Muscle of leg (tissue), 16 donors: ENCODE data around the gene WDR81. TPM values are rescaled to one million over a fixed set of nuclear protein-coding genes. Genes with fewer than 3 reads are reported as not detected.
"Not testable (repeated sequence)": the region's sequence is repeated elsewhere in the genome, so short reads cannot be mapped to it uniquely, and the experiment has no call there.

Experiments
- DNase-seq: peaks from one replicate; pipeline ENCODE4 v3.0.0; 2013
- H3K27ac ChIP-seq: one replicate; pipeline ENCODE4 v1.5.1; 2013; ENCODE audit warnings: mild to moderate bottlenecking, low read length, control low read depth
- H3K27me3 ChIP-seq: one replicate; pipeline ENCODE4 v1.6.1; 2013; ENCODE audit warnings: low read length; ENCODE audit not compliant: control insufficient read depth, insufficient read depth
- H3K36me3 ChIP-seq: one replicate; pipeline ENCODE4 v1.6.1; 2013; ENCODE audit warnings: low read length; ENCODE audit not compliant: control insufficient read depth, insufficient read depth
- H3K4me1 ChIP-seq: one replicate; pipeline ENCODE4 v1.6.1; 2013; ENCODE audit warnings: low read length; ENCODE audit not compliant: control insufficient read depth, insufficient read depth
- H3K4me3 ChIP-seq: one replicate; pipeline ENCODE4 v1.5.1; 2013; ENCODE audit warnings: low read length, control low read depth
- H3K9me3 ChIP-seq: replicated peaks from 2 replicates; pipeline ENCODE4 v1.6.1; 2013; ENCODE audit warnings: low read depth, low read length; ENCODE audit not compliant: control insufficient read depth
- WGBS: methylation state at CpG from one replicate; pipeline ENCODE4 v1.1.5; 2013; ENCODE audit warnings: missing lambda C conversion rate; ENCODE audit not compliant: insufficient coverage; 5-methylcytosine and 5-hydroxymethylcytosine counted together
- long read RNA-seq, 11 donors: transcript quantifications; one replicate each; lab custom pipeline, GENCODE V29; 2026
- polyA plus RNA-seq, 8 donors: library from polyadenylated mRNA; unstranded; fragments of 120-200 nt; gene quantifications; one replicate each; pipeline versions ENCODE4 v1.2.1 to v1.2.3, GENCODE V29; 2013; ENCODE audit warnings: inconsistent platforms in 1 of 8, low replicate concordance in 1 of 8; ENCODE audit not compliant: insufficient read length in 8 of 8, insufficient read depth in 1 of 8
- total RNA-seq: library from RNA; stranded (reverse); fragments of 120-200 nt; gene quantifications from one replicate; pipeline ENCODE4 v1.2.4, GENCODE V29; 2013

The WDR81 gene
- 12.3 TPM for total RNA-seq
- 10 to 100 TPM in 7 of 8 donors, 1 to 10 TPM in 1; 9.6 to 20.6 (median 14.4) TPM for polyA plus RNA-seq
- long read RNA-seq, donor 1, result 0 reads
- long read RNA-seq, donor 2, result 0 reads
- long read RNA-seq, donor 3, full-length matches to known transcripts, result 1 of 1 reads
- long read RNA-seq, donor 3, partial matches to known transcripts, result 0 of 1 reads
- long read RNA-seq, donor 3, other reads (novel, unspliced or antisense), result 0 of 1 reads
- long read RNA-seq, donor 4, result 0 reads
- long read RNA-seq, donor 5, full-length matches to known transcripts, result 1 of 1 reads
- long read RNA-seq, donor 5, partial matches to known transcripts, result 0 of 1 reads
- long read RNA-seq, donor 5, other reads (novel, unspliced or antisense), result 0 of 1 reads
- long read RNA-seq, donor 6, partial matches to known transcripts, result 6 of 6 reads
- long read RNA-seq, donor 6, other reads (novel, unspliced or antisense), result 0 of 6 reads
- long read RNA-seq, donor 7, partial matches to known transcripts, result 11 of 17 reads
- long read RNA-seq, donor 7, other reads (novel, unspliced or antisense), result 6 of 17 reads
- long read RNA-seq, donor 8, result 0 reads
- long read RNA-seq, donor 9, result 0 reads
- long read RNA-seq, donor 10, result 0 reads
- long read RNA-seq, donor 11, result 0 reads

- Histone ChIP-seq H3K9me3 (no peaks in the 10 kb centered on the region), H3K36me3 (peaks cover 22% of the 10 kb centered on the region), H3K27me3 (no peaks in the 10 kb centered on the region), H3K27ac (peak within 1 kb of the TSS; percentile 74), H3K4me1 (peaks cover 39% of the 10 kb centered on the region), H3K4me3 (peak within 1 kb of the TSS; percentile 58)
- WGBS, result under 1% methylated on average over 54 of the region's 57 CpGs
- DNase-seq, result peak; percentile 95
Measured at GRCh38 chr17:1724351-1724868, at the start of gene WDR81. WDR81 (plus strand) TSS chr17:1724704; CDS start chr17:1724960, 256 bp downstream.

GRCh38 chr17:1676401-1676800 is 48.1 kb upstream of the WDR81 start:
- Histone ChIP-seq H3K4me1 (no peaks in the 10 kb centered on the region), H3K36me3 (peaks cover 88% of the 10 kb centered on the region), H3K27me3 (no peaks in the 10 kb centered on the region), H3K27ac (no peak overlapping the region), H3K4me3 (no peak overlapping the region), H3K9me3 (no peaks in the 10 kb centered on the region)
- WGBS, result 97% methylated on average over 13 of the region's 13 CpGs
- DNase-seq, result no peak

- Histone ChIP-seq H3K4me1 (peaks cover 11% of the 10 kb centered on the region), H3K27me3 (no peaks in the 10 kb centered on the region), H3K27ac (no peak overlapping the region), H3K9me3 (no peaks in the 10 kb centered on the region), H3K4me3 (peak overlapping the region; percentile 87), H3K36me3 (peaks cover 45% of the 10 kb centered on the region)
- 94% methylated on average over 2 of the region's 5 CpGs for WGBS
- DNase-seq, result no peak
Measured at GRCh38 chr17:1683459-1683858, 41.0 kb upstream of the WDR81 start.

GRCh38 chr17:1684378-1685189 is 39.9 kb upstream of the WDR81 start, which contains the start of gene PRPF8:
PRPF8 (minus strand) TSS chr17:1684867; CDS start chr17:1684571, 296 bp downstream.
- no peaks in the 10 kb centered on the region for H3K9me3 ChIP-seq
- peak within 1 kb of the TSS; percentile 94 for H3K27ac ChIP-seq
- peaks cover 34% of the 10 kb centered on the region for H3K36me3 ChIP-seq
- H3K4me3 ChIP-seq, result peak within 1 kb of the TSS; percentile 87
- under 1% methylated on average over 61 of the region's 72 CpGs for WGBS
- DNase-seq, result peak; percentile 99
- H3K4me1 ChIP-seq, result peaks cover 11% of the 10 kb centered on the region
- no peaks in the 10 kb centered on the region for H3K27me3 ChIP-seq

GRCh38 chr17:1686086-1686485 is 38.4 kb upstream of the WDR81 start:
- Histone ChIP-seq H3K27ac (no peak overlapping the region), H3K36me3 (peaks cover 20% of the 10 kb centered on the region), H3K4me1 (peaks cover 11% of the 10 kb centered on the region), H3K9me3 (no peaks in the 10 kb centered on the region), H3K27me3 (no peaks in the 10 kb centered on the region), H3K4me3 (no peak overlapping the region)
- WGBS, result no CpG with 5 or more reads among the region's 7 CpGs
- DNase-seq, result no peak

GRCh38 chr17:1688405-1688804 is 36.1 kb upstream of the WDR81 start:
- H3K4me1 ChIP-seq, DNase-seq: not testable (repeated sequence)
- WGBS, result no CpG with 5 or more reads among the region's 6 CpGs

GRCh38 chr17:1690544-1691221 is 33.8 kb upstream of the WDR81 start:
- no peaks in the 10 kb centered on the region for H3K27me3 ChIP-seq
- H3K4me3 ChIP-seq, result no peak overlapping the region
- H3K27ac ChIP-seq, result no peak overlapping the region
- no peaks in the 10 kb centered on the region for H3K4me1 ChIP-seq
- WGBS, result no CpG with 5 or more reads among the region's 8 CpGs
- DNase-seq, result no peak
- no peaks in the 10 kb centered on the region for H3K9me3 ChIP-seq
- no peaks in the 10 kb centered on the region for H3K36me3 ChIP-seq

More at GRCh38 chr17:1688405-1688804, 36.1 kb upstream of the WDR81 start:
- not testable (repeated sequence) for H3K9me3 ChIP-seq, H3K36me3 ChIP-seq, H3K27ac ChIP-seq, H3K4me3 ChIP-seq, H3K27me3 ChIP-seq

GRCh38 chr17:1693339-1693738 is 31.2 kb upstream of the WDR81 start:
- no peak for DNase-seq
- H3K4me3 ChIP-seq, result no peak overlapping the region
- WGBS, result 89% methylated on average over 5 of the region's 7 CpGs
- H3K36me3 ChIP-seq, result no peaks in the 10 kb centered on the region
- H3K4me1 ChIP-seq, result no peaks in the 10 kb centered on the region
- no peak overlapping the region for H3K27ac ChIP-seq
- H3K27me3 ChIP-seq, result no peaks in the 10 kb centered on the region
- no peaks in the 10 kb centered on the region for H3K9me3 ChIP-seq

- H3K27me3 ChIP-seq, result no peaks in the 10 kb centered on the region
- H3K27ac ChIP-seq, result no peak overlapping the region
- 90% methylated on average over 6 of the region's 8 CpGs for WGBS
Measured at GRCh38 chr17:1695365-1695764, 29.1 kb upstream of the WDR81 start.

More at GRCh38 chr17:1695365-1695764, 29.1 kb upstream of the WDR81 start:
- Histone ChIP-seq H3K4me1 (no peaks in the 10 kb centered on the region), H3K36me3 (no peaks in the 10 kb centered on the region), H3K4me3 (no peak overlapping the region), H3K9me3 (no peaks in the 10 kb centered on the region)
- DNase-seq, result no peak
